ENCODE results near the gene SLC38A1.
"Not testable (repeated sequence)": the region's sequence is repeated elsewhere in the genome, so short reads cannot be mapped to it uniquely, and the experiment has no call there.

SLC38A1 gene

DNA sequence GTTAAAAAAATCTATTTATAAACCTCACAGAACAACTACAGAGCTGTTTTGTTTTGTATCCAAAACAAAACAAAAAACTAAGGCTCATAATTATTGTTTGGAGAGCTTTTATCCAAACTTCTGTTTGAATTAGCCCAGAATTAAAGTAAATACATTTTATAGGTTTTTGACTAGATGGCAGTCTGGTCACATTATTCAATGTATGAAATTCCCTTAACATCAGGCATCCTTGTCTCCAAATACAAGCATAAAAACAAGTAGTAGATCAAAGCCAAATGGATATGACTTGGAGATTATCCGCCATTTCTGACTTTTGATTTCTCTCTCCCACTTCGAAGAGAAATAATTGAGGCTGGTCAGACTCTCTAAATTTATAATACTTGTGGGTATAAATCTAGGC is 63.5 kb downstream of the SLC38A1 start:
- no peak for DNase-seq

- DNase-seq: no peak
These were observed 67.5 kb downstream of the SLC38A1 start for GRCh38 chr12:46201284-46201789.

DNA sequence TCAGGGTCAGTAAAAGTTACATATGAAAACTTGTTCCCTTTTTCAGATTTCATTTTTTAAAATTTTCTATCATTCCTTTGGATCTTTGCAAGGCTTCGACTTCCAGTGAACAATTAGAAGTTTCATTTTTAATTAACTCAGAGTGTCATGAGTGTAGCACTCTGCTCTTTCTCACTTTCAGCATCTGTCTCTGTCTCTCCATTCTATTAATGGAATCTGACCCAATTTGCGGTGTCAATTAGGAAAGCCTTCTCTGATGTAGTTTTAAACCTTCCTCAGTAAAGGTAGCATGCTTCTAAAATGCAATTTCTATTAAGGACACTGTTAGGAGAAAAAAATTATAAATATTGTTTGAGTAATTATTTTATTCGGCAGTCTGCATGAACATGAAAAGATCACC is 68.3 kb downstream of the SLC38A1 start:
- no peak for DNase-seq

- no peak for DNase-seq
These were observed 69.9 kb downstream of the SLC38A1 start for GRCh38 chr12:46198913-46199312.

DNA sequence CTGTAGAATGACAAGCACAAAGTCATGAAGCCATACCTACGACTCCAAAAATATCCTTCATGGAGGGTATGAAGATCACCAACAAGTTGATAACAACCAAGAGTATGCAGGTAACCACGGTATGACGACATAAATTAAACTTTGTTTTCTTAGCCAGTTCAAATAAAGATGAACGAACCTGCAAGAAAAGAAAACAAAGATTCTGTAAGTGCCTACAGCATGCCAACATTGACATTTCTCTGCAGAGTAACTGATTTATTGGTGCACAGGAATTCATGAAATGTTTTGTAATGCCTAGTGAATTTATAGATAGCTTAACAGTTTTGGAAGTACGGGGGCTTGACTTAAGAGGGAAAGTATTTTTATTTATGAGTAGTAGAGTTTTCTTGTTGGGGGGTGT is 71.0 kb downstream of the SLC38A1 start:
- DNase-seq: no peak

DNA sequence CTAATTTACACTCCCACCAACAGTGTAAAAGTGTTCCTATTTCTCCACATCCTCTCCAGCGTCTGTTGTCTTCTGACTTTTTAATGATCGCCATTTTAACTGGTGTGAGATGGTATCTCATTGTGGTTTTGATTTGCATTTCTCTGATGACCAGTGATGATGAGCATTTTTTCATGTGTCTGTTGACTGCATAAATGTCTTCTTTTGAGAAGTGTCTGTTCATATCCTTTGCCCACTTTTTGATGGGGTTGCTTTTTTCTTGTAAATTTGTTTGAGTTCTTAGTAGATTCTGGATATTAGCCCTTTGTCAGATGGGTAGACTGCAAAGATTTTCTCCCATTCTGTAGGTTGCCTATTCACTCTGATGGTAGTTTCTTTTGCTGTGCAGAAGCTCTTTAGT is 78.3 kb downstream of the SLC38A1 start:
- not testable (repeated sequence) for DNase-seq

- no peak for DNase-seq
These were observed 80.7 kb downstream of the SLC38A1 start for GRCh38 chr12:46188170-46188569.

DNA sequence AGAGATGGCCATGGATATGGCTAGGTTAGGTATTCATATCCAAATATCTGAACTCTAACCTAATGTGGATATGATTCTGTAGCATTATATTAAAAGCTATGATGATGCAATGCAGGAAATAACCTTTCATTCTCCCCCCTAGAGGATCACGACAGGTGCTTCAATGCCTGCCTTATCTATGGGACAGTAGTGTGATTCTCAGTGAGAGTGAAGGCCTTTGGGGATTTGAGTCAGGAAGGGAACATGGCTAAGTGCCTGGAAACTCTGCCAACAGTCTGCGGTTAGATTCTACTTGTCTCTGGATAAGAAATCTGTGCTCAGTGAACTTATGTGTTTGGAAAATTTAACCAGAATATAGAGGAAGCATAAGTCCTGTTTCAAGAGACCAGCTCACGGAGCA is 81.8 kb downstream of the SLC38A1 start:
- no peak for DNase-seq

DNA sequence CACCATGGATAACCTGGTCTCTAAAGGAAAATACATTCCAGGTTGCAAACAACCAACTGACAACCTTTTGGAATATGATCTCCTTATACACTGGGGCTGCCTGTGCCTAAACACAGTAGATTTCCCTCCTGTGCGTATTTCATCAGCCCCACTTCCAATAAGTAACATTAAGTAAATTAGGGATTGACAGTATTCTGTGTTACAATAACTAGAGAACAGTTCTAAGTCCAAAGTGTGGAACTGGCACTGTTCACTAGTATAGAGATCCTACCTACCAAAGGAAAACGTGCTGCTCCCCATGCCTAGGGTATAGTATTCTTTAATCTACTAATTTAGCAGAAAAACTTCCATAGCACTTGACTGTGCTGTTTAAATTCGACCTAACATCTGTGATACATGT is 82.8 kb downstream of the SLC38A1 start:
- no peak for DNase-seq

- DNase-seq: no peak
These were observed 83.2 kb downstream of the SLC38A1 start for GRCh38 chr12:46185686-46186085.

DNA sequence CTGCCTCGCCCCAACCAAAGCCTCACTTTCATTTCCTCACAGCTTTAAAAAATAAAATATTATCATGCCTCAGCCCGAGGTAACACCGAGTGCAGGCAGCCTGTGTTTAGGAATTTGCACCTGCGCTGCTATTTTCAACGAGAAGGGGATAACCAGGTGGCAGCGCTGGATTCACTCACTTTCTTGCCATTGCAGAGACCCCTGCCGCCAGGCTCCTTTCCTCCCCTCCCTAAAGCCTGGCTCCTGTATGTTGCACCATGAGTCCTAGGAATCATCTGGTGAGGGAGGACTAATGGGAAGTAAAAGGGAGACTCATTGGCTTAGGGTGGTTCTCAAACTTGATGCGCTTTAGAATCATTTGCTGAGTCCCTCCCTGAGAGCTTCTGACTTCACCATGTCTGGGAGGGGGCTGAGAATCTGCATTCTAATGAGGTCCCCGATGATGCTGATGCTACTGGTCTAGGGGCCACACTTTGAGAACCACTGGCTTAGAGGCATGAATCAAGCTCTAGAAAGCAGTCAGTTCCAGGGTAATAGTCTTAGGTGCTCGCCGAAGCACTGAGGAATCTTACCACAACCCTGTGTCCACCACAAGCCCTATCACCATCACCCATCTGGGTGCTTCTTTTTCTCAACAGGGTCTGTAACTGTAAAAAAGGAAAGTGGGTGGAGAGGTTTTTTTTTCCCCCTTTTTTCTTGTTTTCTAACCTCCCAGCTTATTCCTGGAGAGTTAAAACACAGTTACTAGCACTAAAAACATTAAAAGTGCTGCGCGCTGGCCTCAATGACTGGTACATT is 83.8 kb downstream of the SLC38A1 start:
- DNase-seq: no peak

DNA sequence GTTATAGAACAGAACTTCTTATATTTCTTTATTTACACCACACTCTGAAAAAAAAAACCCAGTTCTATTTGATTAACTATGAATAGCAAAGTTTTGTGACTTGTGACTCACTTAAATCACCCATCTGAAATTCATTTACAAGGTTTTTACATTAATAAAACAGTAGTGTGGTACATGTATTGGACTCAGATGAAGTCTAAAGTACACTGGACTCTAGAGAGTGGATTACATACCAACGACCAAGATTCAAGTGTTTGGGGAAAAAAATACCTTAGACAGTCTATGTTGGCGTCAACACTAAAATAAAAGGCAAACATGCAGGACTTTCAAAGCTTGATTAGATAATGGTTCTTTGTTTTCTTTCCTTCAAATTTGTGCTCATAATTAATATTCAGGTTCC is 85.7 kb downstream of the SLC38A1 start:
- DNase-seq: no peak

DNA sequence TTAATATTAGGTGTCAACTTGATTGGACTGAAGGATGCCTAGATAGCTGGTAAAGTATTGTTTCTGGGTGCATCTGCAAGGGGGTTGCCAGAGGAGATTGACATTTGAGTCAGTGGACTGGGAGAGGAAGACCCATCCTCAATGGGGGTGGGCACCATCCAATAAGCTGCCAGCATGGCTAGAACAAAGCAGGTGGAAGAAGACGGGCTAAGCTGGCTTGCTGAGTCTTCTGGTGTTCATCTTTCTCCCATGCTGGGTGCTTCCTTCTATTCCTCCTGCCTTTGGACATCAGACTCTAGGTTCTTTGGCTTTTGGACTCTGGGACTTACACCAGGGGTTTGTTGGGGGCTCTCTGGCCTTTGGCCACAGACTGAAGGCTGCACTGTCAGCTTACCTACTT is 87.4 kb downstream of the SLC38A1 start:
- DNase-seq: no peak

DNA sequence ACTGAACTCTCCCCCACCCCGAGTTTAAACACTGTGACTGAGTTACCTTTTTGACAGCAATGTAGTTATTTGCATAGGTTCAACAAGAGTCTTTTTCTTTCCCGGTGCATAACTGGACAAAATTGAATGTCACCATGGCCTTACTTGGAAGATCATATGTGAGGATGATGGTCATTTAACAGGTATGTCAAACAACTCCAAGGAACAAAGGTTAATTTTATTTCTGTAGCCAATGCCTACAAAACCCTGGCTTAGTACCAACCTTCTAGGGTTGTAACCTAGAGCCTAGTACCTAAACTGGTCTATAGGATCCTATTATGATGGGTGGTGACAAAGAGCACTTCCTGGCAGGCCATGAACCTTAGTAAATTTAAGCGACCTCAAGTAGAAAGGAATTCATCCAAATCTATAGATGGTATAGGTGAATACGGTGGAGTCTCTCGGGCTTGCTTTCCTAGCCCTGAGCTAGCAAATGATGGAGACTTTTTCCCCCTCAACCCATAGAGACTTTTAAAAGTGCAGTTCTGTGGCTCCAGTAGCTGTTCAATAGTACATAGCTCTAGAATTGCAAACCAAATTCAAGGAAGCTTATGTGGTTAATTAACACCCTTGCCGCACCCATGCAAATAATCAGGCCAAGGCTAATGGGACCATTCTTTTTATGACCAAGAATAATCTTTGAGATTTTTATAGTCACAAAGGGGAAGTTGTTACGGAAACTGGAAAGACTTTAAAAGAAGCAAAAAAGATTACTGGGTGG is 89.0 kb downstream of the SLC38A1 start:
- DNase-seq: no peak

DNA sequence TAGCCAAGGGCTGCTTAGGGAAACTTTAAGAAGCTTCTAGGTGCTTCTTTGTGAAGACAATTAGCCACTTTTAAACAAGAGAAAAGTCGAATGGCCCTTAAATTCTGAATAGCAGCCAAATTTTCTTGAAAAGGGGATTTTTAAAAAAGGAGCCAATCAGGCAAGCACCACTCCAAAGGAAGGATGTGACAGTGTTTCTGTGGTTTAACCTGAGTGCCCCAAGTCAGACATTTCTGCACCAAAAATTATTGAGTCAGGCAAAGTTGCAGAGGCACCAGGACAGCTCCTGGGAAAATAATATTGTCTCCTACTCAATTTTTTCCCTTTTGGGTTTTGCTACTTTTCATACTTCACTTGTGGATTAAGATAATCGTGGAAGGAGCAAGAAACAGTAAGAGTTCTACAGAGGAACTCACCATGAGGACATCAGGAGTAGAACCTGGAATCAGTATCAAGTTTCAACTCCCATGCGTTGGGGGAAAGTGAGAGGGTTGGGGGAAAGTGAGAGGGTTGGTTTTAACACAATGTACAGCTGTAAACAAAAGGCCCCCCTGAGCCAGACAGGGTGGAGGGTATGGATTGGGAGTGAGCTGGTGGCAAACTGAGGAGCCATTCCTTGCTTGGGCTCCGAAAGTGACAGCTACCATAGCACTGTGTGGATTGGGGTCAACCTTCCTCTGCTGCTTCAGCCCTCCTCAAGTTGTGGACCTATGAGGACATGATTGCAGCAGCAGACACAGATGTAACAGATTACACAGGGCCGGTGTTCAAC is 90.8 kb downstream of the SLC38A1 start:
- peak in 1 of 2 donors; percentile 52 for DNase-seq

DNA sequence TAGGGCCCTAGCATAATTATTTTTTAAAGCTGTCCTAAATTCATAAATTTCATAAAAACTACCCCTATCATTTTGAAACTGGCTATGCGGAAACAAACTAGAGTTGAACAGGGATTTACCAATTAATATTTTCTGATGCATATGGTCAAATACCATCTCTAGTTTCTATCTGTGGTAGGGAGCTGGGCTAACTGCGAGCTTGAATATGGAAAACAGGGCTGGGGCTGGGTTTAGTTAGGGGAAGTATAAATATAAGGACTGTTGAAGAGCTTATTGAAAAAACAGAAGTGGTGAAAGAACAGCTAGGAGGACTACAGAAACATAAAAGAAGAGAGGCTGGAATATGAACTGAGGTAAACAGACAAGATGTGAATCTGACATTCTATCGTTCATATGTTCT is 91.8 kb downstream of the SLC38A1 start:
- DNase-seq: no peak

DNA sequence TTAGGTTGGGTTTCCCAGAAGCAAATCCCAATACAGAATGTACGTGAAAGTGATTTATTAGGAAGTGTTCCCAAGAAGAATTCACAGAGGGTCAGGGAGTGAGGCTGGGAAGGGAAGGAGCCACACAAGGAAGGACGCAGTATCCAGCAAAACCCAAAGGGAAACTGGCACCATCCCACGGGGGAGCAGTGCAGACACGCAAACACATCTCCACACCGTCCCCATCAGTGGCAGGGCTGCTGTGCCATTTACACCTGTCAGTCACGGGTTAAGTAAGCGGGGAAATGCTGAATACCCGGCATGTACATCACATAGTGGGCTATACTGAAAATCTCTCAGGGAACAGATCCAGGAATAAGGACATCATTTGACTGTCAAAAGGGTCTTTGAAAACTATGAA is 93.9 kb downstream of the SLC38A1 start:
- no peak for DNase-seq

- no peak for DNase-seq
These were observed 94.7 kb downstream of the SLC38A1 start for GRCh38 chr12:46174061-46174662.

DNA sequence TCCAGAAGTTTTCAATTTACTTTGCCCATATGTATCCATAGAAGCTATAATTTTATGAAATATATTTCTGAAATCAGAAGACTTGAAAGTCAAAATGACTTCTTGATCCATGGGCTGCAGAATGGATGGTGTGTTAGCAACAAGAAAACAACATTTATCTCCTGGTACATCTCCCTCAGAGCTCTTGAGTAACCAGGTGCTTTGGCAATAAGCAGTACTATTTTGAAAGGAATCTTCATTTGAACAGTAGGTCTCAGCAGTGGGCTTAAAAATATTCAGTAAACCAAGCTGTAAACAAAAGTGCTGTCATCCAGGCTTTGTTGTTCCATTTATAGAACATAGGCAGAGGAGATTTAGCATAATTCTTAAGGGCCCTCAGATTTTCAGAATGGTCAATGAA is 100.4 kb downstream of the SLC38A1 start:
- DNase-seq: no peak

GRCh38 chr12:46167412-46167811 is 101.4 kb downstream of the SLC38A1 start:
- no peak for DNase-seq

DNA sequence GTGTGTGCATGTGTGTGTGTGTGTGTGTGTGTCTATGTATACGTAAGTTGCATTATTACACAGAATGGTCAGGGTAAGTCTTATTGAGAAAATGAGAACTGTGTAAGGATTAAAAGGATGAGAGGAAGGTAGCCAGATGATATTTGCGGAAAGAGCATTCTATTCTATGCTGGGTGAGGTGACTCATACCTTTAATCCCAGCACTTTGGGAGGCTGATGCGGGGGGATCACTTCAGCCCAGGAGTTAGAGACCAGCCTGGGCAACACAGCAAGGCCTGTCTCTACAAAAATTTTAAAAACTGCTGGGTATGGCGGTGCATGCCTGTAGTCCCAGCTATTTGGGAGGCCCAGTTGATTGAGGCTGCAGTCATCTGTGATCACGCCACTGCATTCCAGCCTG is 103.7 kb downstream of the SLC38A1 start:
- DNase-seq: no peak

- no peak for DNase-seq
These were observed 104.6 kb downstream of the SLC38A1 start for GRCh38 chr12:46164186-46164761.

All from CD4-positive, alpha-beta T cell treated with Interferon alpha-2 for 1 hour (primary cell).